ENCODE results near the gene COL5A1.
"Not testable (repeated sequence)": the region's sequence is repeated elsewhere in the genome, so short reads cannot be mapped to it uniquely, and the experiment has no call there.

The COL5A1 gene

DNA sequence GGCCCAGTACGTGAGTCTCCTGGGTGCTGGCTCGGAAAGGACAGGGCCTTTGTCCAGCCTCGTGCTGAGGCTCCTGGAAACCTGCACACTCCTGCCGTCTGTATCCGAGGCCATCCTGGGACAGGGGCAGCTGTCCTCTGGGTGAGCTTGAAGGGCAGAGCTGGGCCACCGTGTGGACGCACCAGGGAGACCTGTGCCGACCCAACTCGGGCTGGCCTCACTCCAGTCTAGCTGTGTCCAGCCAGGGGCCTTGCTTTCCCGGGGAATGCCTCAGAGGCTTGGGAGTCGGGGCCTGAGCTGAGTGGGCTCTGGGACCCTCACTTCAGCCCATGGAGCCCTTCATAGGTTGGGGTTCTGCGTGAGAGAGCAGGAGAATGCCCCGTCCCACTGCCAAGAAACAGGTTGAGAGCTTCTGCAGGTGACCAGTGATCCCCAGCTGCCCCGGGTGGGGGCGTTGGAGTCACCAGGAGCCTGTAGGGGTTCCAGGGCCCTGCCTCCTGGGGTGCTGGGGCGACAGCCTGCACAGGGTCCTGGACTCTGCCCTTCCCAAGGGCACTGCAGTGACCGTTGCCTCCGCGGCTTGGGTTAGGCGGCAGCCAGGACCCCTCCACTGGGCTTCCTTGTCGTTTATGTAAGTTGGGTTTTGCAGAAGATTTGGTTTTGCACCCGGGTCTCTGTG, 60.1 kb downstream of the COL5A1 start:
- DNase-seq (ENCODE audit: low read depth in 1 of 2, low spot score in 1 of 2), result no peak
- no peak overlapping the region for H3K27ac ChIP-seq (replicated peaks)
- peaks cover 2% of the 10 kb centered on the region for H3K27me3 ChIP-seq (ENCODE audit: insufficient read depth, poor library complexity, severe bottlenecking)
- TF ChIP-seq, protein P1, sequence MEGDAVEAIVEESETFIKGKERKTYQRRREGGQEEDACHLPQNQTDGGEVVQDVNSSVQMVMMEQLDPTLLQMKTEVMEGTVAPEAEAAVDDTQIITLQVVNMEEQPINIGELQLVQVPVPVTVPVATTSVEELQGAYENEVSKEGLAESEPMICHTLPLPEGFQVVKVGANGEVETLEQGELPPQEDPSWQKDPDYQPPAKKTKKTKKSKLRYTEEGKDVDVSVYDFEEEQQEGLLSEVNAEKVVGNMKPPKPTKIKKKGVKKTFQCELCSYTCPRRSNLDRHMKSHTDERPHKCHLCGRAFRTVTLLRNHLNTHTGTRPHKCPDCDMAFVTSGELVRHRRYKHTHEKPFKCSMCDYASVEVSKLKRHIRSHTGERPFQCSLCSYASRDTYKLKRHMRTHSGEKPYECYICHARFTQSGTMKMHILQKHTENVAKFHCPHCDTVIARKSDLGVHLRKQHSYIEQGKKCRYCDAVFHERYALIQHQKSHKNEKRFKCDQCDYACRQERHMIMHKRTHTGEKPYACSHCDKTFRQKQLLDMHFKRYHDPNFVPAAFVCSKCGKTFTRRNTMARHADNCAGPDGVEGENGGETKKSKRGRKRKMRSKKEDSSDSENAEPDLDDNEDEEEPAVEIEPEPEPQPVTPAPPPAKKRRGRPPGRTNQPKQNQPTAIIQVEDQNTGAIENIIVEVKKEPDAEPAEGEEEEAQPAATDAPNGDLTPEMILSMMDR (IDR thresholded peaks at IDR 0.05; ENCODE audit: insufficient read depth, low read length), result no peak
- TF ChIP-seq GABPA (IDR thresholded peaks at IDR 0.05; ENCODE audit: low read depth) (no peak), SPI1 (IDR thresholded peaks at IDR 0.05; ENCODE audit: borderline replicate concordance, low read depth) (no peak), POLR2AphosphoS5 (IDR thresholded peaks at IDR 0.05; ENCODE audit: low read depth) (no peak)
- TF ChIP-seq, protein P2, sequence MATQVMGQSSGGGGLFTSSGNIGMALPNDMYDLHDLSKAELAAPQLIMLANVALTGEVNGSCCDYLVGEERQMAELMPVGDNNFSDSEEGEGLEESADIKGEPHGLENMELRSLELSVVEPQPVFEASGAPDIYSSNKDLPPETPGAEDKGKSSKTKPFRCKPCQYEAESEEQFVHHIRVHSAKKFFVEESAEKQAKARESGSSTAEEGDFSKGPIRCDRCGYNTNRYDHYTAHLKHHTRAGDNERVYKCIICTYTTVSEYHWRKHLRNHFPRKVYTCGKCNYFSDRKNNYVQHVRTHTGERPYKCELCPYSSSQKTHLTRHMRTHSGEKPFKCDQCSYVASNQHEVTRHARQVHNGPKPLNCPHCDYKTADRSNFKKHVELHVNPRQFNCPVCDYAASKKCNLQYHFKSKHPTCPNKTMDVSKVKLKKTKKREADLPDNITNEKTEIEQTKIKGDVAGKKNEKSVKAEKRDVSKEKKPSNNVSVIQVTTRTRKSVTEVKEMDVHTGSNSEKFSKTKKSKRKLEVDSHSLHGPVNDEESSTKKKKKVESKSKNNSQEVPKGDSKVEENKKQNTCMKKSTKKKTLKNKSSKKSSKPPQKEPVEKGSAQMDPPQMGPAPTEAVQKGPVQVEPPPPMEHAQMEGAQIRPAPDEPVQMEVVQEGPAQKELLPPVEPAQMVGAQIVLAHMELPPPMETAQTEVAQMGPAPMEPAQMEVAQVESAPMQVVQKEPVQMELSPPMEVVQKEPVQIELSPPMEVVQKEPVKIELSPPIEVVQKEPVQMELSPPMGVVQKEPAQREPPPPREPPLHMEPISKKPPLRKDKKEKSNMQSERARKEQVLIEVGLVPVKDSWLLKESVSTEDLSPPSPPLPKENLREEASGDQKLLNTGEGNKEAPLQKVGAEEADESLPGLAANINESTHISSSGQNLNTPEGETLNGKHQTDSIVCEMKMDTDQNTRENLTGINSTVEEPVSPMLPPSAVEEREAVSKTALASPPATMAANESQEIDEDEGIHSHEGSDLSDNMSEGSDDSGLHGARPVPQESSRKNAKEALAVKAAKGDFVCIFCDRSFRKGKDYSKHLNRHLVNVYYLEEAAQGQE (IDR thresholded peaks at IDR 0.05; ENCODE audit: insufficient replicate concordance, low read depth), result no peak
- H3K4me3 ChIP-seq (replicated peaks; ENCODE audit: insufficient read depth, low read length), result no peak overlapping the region

GRCh38 chr9:134702291-134702690, 60.7 kb downstream of the COL5A1 start:
- Histone ChIP-seq H3K27ac (replicated peaks) (no peak overlapping the region), H3K27me3 (ENCODE audit: insufficient read depth, poor library complexity, severe bottlenecking) (peaks cover 2% of the 10 kb centered on the region), H3K4me3 (replicated peaks; ENCODE audit: insufficient read depth, low read length) (no peak overlapping the region)
- no peak for DNase-seq (ENCODE audit: low read depth in 1 of 2, low spot score in 1 of 2)
- TF ChIP-seq, protein P1 (IDR thresholded peaks at IDR 0.05; ENCODE audit: insufficient read depth, low read length), result no peak
- TF ChIP-seq, protein P2 (IDR thresholded peaks at IDR 0.05; ENCODE audit: insufficient replicate concordance, low read depth), result no peak
- no peak for TF ChIP-seq SPI1 (IDR thresholded peaks at IDR 0.05; ENCODE audit: borderline replicate concordance, low read depth)
- TF ChIP-seq GABPA (IDR thresholded peaks at IDR 0.05; ENCODE audit: low read depth), result no peak
- TF ChIP-seq POLR2AphosphoS5 (IDR thresholded peaks at IDR 0.05; ENCODE audit: low read depth), result no peak

DNA sequence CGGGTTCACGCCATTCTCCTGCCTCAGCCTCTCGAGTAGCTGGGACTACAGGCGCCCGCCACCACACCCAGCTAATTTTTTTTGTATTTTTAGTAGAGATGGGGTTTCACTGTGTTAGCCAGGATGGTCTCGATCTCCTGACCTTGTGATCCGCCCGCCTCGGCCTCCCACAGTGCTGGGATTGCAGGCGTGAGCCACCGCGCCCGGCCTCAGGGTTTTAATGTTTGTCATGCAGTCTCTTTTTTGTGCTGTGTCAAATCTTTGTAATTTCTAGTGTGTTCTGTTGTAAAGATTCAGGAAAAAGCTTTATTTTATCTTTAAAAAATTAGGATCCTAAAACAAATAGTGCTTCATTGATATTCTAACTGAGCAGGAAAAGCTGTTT, 62.1 kb downstream of the COL5A1 start:
- not testable (repeated sequence) for DNase-seq (ENCODE audit: low read depth in 1 of 2, low spot score in 1 of 2); H3K27ac ChIP-seq (replicated peaks); H3K4me3 ChIP-seq (replicated peaks; ENCODE audit: insufficient read depth, low read length); H3K27me3 ChIP-seq (ENCODE audit: insufficient read depth, poor library complexity, severe bottlenecking)

DNA sequence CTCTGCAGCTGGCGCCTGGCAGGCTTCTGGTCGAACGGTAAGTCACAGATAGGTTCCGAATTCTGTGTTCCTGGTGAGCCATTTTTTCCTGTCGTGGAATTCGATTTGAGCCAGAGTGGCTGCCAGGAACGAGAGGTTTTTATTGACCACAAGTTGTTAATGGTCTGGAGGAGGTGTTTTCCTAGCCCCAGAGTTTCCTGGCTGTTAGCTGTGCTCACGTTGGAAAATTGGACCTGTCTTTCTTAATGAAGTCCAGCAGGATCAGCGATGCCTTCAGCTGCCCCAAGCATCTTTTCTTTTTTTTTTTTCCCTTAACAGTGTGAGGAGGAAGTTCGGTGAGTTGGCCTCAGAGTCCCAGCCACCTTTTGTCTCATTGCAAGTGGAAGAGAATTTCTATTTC, 62.9 kb downstream of the COL5A1 start:
- Histone ChIP-seq H3K4me3 (replicated peaks; ENCODE audit: insufficient read depth, low read length) (no peak overlapping the region), H3K27ac (replicated peaks) (no peak overlapping the region), H3K27me3 (ENCODE audit: insufficient read depth, poor library complexity, severe bottlenecking) (peaks cover under 1% of the 10 kb centered on the region)
- DNase-seq (ENCODE audit: low read depth in 1 of 2, low spot score in 1 of 2), result no peak
- TF ChIP-seq, protein P2 (IDR thresholded peaks at IDR 0.05; ENCODE audit: insufficient replicate concordance, low read depth), result no peak
- TF ChIP-seq, protein P1 (IDR thresholded peaks at IDR 0.05; ENCODE audit: insufficient read depth, low read length), result no peak
- TF ChIP-seq SPI1 (IDR thresholded peaks at IDR 0.05; ENCODE audit: borderline replicate concordance, low read depth) (no peak), POLR2AphosphoS5 (IDR thresholded peaks at IDR 0.05; ENCODE audit: low read depth) (no peak), GABPA (IDR thresholded peaks at IDR 0.05; ENCODE audit: low read depth) (no peak)

All from HL-60 (cell line).